Calu3 (cell line): ENCODE results near the gene SSTR4. TPM values are rescaled to one million over a fixed set of nuclear protein-coding genes. Genes with fewer than 3 reads are reported as not detected.

Experiments used
- BruUV-seq: library from RNA; stranded (reverse); fragments of 400-500 nt; replicated peaks from 2 replicates; lab custom pipeline; 2021; lab: Mats Ljungman, UMichigan
- CTCF ChIA-PET: fragments of 300-600 bp; sonication (Branson Sonifier 250); formaldehyde crosslinking; loops from one replicate; lab custom pipeline; 2022; ENCODE audit warnings: antibody characterized with exemption; lab: Charles Lee
- DNase-seq: peaks from one replicate; pipeline ENCODE4 v3.0.0; 2022
- H3K27ac Mint-ChIP-seq: one replicate; pipeline ENCODE4 v1.8.0; 2022; ENCODE audit warnings: mixed read lengths; ENCODE audit not compliant: unreplicated experiment
- H3K27me3 Mint-ChIP-seq: one replicate; pipeline ENCODE4 v1.8.0; 2022; ENCODE audit warnings: mixed read lengths; ENCODE audit not compliant: unreplicated experiment
- H3K36me3 Mint-ChIP-seq: one replicate; pipeline ENCODE4 v1.8.0; 2022; ENCODE audit warnings: mild to moderate bottlenecking, moderate library complexity, mixed read lengths; ENCODE audit not compliant: insufficient read depth, unreplicated experiment
- H3K4me1 Mint-ChIP-seq: one replicate; pipeline ENCODE4 v1.8.0; 2022; ENCODE audit warnings: mild to moderate bottlenecking, low read depth, mixed read lengths; ENCODE audit not compliant: unreplicated experiment
- H3K4me3 Mint-ChIP-seq: one replicate; pipeline ENCODE4 v1.8.0; 2022; ENCODE audit warnings: mild to moderate bottlenecking, low read depth, moderate library complexity, mixed read lengths; ENCODE audit not compliant: unreplicated experiment
- H3K9me3 Mint-ChIP-seq: one replicate; pipeline ENCODE4 v1.8.0; 2022; ENCODE audit warnings: low read depth, mixed read lengths; ENCODE audit not compliant: unreplicated experiment
- CTCF ChIP-seq: fragments of 200-600 bp; IDR thresholded peaks from one replicate; pipeline ENCODE4 v1.8.0; 2022; ENCODE audit warnings: antibody characterized with exemption; ENCODE audit not compliant: unreplicated experiment
- intact Hi-C: fragments of 100-400 bp; cut with micrococcal nuclease; formaldehyde crosslinking; loops from one replicate; pipeline ENCODE4 v1.10.0; 2022; ENCODE audit not compliant: unreplicated experiment
- total RNA-seq: library from RNA; stranded (reverse); gene quantifications from 2 replicates; pipeline ENCODE4 v1.2.3, GENCODE V29; 2022

Gene SSTR4
- total RNA-seq, 1 experiment from 2014 or later: not detected

GRCh38 chr20:23080521-23080920 is 45.4 kb downstream of the SSTR4 start:
- TF ChIP-seq CTCF: no peak
- Mint-ChIP-seq H3K36me3 (no peaks in the 10 kb centered on the region), H3K27ac (no peak overlapping the region), H3K4me1 (no peaks in the 10 kb centered on the region), H3K4me3 (no peak overlapping the region), H3K9me3 (no peaks in the 10 kb centered on the region), H3K27me3 (peaks cover 20% of the 10 kb centered on the region)
- CTCF ChIA-PET: no interaction called here
- intact Hi-C loops: no loop called here
- no peak for DNase-seq
- BruUV-seq: no TSS peak

- no peaks in the 10 kb centered on the region for H3K36me3 Mint-ChIP-seq
- no TSS peak for BruUV-seq
- H3K4me1 Mint-ChIP-seq: no peaks in the 10 kb centered on the region
- no peak overlapping the region for H3K27ac Mint-ChIP-seq
- peaks cover 18% of the 10 kb centered on the region for H3K27me3 Mint-ChIP-seq
- no peak for DNase-seq
- TF ChIP-seq CTCF: no peak
- intact Hi-C loops: no loop called here
- no peaks in the 10 kb centered on the region for H3K9me3 Mint-ChIP-seq
- H3K4me3 Mint-ChIP-seq: no peak overlapping the region
- CTCF ChIA-PET: no interaction called here
These were observed 46.2 kb downstream of the SSTR4 start for GRCh38 chr20:23081263-23081819.

GRCh38 chr20:23082846-23083552 is 47.9 kb downstream of the SSTR4 start:
- Mint-ChIP-seq H3K27ac (no peak overlapping the region), H3K36me3 (no peaks in the 10 kb centered on the region), H3K4me3 (no peak overlapping the region), H3K9me3 (no peaks in the 10 kb centered on the region), H3K27me3 (peaks cover 10% of the 10 kb centered on the region), H3K4me1 (no peaks in the 10 kb centered on the region)
- CTCF ChIA-PET: no interaction called here
- intact Hi-C loops: no loop called here
- BruUV-seq: no TSS peak
- TF ChIP-seq CTCF: no peak
- DNase-seq: no peak

- peaks cover 15% of the 10 kb centered on the region for H3K27me3 Mint-ChIP-seq
- CTCF ChIA-PET: no interaction called here
- BruUV-seq: no TSS peak
These were observed 48.6 kb downstream of the SSTR4 start for GRCh38 chr20:23083553-23084220.

More at GRCh38 chr20:23083553-23084220, 48.6 kb downstream of the SSTR4 start:
- Mint-ChIP-seq H3K36me3 (no peaks in the 10 kb centered on the region), H3K4me3 (no peak overlapping the region), H3K9me3 (no peaks in the 10 kb centered on the region), H3K27ac (no peak overlapping the region), H3K4me1 (no peaks in the 10 kb centered on the region)
- no peak for TF ChIP-seq CTCF
- intact Hi-C loops: no loop called here
- no peak for DNase-seq
